NCI-H2171 (cell line): ENCODE measurements around the gene SAXO2.
"Not testable (repeated sequence)": the region's sequence is repeated elsewhere in the genome, so short reads cannot be mapped to it uniquely, and the experiment has no call there.

ENCODE experiments used
- DNase-seq: peaks from one replicate; lab custom pipeline; 2025; lab: John Stamatoyannopoulos, UW

SAXO2 gene

GRCh38 chr15:82262422-82263026 lies at the start of gene SAXO2, which contains the start of gene EFL1:
TSS of gene SAXO2 (plus strand) at chr15:82262818. CDS start at chr15:82262880, 62 bp downstream.
TSS of gene EFL1 (minus strand) at chr15:82262734. CDS start at chr15:82261778, 956 bp downstream.
- peak; percentile 78 for DNase-seq

GRCh38 chr15:82216092-82216491 lies 46.5 kb upstream of the SAXO2 start:
- DNase-seq, result not testable (repeated sequence)

GRCh38 chr15:82221535-82221934 lies 41.1 kb upstream of the SAXO2 start:
- DNase-seq, result not testable (repeated sequence)

- no peak for DNase-seq
These were observed 33.9 kb upstream of the SAXO2 start for GRCh38 chr15:82228750-82229149.

GRCh38 chr15:82231233-82231632 lies 31.4 kb upstream of the SAXO2 start:
- no peak for DNase-seq

- no peak for DNase-seq
These were observed 30.8 kb upstream of the SAXO2 start for GRCh38 chr15:82231842-82232241.

- DNase-seq, result not testable (repeated sequence)
These were observed 24.6 kb upstream of the SAXO2 start for GRCh38 chr15:82237944-82238534.

- DNase-seq, result no peak
These were observed 22.8 kb upstream of the SAXO2 start for GRCh38 chr15:82239685-82240391.

GRCh38 chr15:82241836-82242499 lies 20.6 kb upstream of the SAXO2 start:
- DNase-seq, result not testable (repeated sequence)

GRCh38 chr15:82243644-82244043 lies 19.0 kb upstream of the SAXO2 start:
- DNase-seq, result not testable (repeated sequence)

- DNase-seq, result not testable (repeated sequence)
These were observed 16.7 kb upstream of the SAXO2 start for GRCh38 chr15:82245956-82246355.

GRCh38 chr15:82248261-82248660 lies 14.4 kb upstream of the SAXO2 start:
- DNase-seq, result not testable (repeated sequence)

GRCh38 chr15:82261566-82262421 lies 824 bp upstream of the SAXO2 start:
- DNase-seq, result not testable (repeated sequence)

GRCh38 chr15:82263350-82263749 lies 732 bp downstream of the SAXO2 start:
- no peak for DNase-seq

- DNase-seq, result not testable (repeated sequence)
These were observed 4.5 kb downstream of the SAXO2 start for GRCh38 chr15:82267137-82267536.

GRCh38 chr15:82268454-82268853 lies 5.8 kb downstream of the SAXO2 start:
- not testable (repeated sequence) for DNase-seq

- DNase-seq, result no peak
These were observed 9.5 kb downstream of the SAXO2 start for GRCh38 chr15:82272154-82272553.

- no peak for DNase-seq
These were observed 12.8 kb downstream of the SAXO2 start for GRCh38 chr15:82275410-82275809.

- DNase-seq, result not testable (repeated sequence)
These were observed 18.7 kb downstream of the SAXO2 start for GRCh38 chr15:82281276-82281675.

- not testable (repeated sequence) for DNase-seq
These were observed 19.8 kb downstream of the SAXO2 start for GRCh38 chr15:82282386-82282785.

- not testable (repeated sequence) for DNase-seq
These were observed 21.8 kb downstream of the SAXO2 start for GRCh38 chr15:82284381-82284780.
